HG03175 (cell line): ENCODE measurements around the gene PCDH9.
"Not testable (repeated sequence)": the region's sequence is repeated elsewhere in the genome, so short reads cannot be mapped to it uniquely, and the experiment has no call there.

Source experiments
- ATAC-seq: cut with Tn5 transposase; IDR thresholded peaks from one replicate; pipeline ENCODE4 v1.9.1; 2021; ENCODE audit warnings: mild to moderate bottlenecking, moderate library complexity; ENCODE audit not compliant: unreplicated experiment

PCDH9 gene

DNA sequence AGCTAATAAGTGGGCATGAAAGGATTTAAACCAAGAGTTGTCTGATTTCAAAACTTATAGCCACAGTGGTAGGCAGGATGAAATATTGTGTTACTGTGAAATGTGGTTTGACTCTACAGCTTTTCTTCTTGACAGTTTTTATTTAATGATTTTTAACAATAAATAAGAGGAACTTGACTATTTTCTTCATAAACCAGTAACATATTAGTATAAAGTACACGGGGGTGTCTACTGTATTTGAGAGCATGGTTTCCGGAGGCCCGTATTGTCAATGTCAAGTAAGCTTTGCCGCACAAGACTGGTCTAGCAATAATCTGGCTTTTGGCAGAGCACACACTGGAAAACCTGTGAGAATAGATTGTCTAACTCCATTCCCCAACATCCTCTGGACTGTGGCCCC is 894.5 kb downstream of the PCDH9 start:
- no peak for ATAC-seq

DNA sequence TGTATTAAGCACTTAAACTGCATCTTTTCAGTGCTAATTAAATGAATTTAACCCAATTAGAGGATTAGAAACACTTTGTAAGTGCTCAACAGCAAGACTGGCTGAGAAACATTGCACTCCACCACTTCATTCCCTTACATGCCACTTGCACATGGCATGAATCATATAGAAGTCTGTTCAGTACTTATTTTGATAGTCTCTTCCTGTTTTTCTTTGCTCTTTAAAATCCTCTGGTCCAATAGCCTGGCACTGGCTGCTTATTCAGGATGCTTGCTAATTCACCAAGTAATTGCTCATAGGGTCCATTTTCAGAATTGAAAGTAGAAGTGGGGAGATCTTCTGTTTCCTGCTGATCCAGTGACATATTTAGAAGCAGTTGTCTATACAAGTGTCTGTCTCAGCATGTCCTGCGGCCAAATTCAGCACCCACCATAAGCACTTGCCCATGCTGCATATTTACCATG is 900.1 kb downstream of the PCDH9 start:
- no peak for ATAC-seq

DNA sequence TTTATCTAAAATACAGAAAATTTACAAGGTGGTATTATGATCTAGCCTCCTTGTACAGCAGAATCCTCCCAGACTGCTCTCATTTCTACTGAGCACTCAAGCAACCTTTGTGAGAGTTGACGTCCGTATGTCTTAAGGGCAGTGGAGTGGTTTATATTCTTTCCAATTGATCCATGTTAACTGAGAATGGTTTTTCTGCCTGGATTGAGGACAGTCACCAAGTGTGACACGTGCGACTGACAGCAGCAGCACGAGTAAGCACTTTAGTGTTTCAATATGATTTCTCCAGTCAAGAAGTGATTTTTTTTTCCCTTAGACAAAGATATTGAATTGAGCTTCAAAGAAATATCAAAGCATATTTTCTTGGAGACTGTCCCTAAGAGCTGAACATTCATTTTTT is 901.7 kb downstream of the PCDH9 start:
- no peak for ATAC-seq

DNA sequence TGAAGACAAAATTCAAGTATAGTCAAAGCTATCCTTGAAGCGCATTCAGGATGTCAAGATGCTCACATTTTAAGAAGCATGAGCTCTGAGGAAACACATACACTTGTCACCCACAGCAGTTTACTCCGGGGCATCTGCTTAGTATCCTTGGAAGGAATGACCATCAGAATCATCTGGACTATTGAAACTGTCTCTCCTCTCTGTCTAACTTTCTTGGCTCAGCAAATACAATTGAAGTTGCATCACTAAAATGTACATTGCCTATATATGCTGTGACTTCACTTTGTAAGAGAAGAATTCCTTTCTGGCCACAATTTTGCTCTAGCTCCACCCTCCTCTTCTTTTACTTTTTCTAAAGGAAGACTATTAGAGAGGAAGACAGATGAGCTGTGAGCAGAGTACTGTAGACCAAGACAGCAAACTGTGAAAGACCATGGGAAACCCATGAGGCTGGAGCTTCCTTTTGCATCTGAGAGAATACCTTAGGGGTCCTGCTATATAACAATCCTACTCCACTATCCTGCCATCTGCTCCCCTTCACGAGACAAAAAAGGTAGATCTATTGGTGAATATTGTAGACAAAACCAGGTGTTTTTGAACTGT is 906.3 kb downstream of the PCDH9 start:
- no peak for ATAC-seq

DNA sequence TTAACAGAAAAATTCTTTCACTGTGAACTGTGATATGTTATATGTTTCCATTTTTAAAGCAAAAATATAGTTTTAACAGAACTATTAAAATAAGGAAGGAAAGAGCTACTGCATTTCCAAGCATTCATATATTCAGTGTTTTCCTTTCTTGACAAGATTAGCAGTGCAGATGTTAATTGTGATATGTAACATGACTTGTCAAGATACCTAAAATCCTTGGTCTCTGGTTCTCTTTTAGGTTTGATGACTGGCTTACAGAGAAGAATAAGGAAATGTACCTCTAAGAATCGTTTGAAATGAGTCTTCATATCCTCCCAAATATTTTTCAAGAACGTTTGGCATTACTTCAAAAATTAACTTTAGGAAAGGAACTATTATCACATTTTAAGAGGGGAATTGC is 907.2 kb downstream of the PCDH9 start:
- ATAC-seq = no peak

DNA sequence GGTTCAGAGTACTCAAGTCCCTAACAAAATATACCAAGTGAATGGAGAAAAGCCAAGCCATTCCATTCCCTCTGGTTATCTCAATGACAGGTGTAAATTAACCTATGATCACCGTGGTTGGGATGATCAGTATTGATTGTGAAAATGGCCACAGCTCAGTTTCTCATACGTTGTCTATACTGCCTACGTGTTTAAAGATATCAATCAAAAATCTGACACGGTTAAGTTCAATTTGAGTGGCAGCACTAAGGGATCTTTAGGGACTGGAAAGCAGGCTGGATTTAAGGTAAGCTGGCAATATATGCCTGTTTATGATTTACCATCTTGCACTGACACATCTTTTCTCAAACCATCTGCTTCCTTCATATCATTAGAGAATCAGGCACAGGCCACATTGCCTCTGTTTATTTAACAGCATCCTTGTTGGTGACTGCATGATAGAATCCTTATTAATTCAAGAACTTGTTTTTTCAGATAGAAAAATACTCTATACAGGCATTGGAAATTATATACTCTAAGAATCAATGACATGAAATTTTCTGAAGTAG is 907.9 kb downstream of the PCDH9 start:
- ATAC-seq = no peak

DNA sequence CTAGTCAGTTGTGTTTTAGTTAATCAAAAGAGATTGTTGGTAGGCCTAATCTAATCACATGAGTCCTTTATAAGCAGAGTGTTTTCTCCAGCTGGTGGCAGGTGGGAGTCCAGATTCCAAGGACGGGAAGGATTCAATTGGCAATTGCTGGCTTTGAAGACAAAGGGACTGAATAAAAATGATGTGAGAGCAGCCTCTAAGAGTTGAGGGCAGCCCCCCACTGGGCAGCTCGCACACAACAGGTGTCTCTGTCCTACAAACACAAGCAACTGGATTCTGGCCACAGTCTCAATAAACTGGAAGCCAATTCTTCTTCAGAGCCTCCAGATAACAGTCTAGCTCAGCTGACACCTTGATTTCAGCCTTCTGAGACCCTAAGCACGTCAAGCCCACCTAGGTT is 915.2 kb downstream of the PCDH9 start:
- ATAC-seq = no peak

DNA sequence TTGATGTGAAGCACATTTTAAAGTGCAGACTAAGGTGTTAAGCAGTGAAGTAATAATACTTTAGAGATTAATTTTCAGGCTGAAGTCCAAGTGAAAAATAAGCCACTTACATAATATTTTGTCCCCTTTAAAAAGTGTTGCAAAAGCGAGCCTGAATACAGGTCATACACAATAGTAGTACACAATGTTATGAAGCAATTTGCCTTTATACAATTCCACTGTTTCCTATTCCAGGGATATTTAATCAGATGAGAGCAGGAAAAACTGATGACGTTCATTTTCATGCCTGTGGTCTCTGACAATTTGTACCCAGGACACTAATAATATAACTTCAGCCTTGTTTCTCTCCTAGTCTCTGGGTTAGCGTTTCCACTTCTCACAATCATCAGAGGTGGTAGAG is 916.7 kb downstream of the PCDH9 start:
- ATAC-seq = no peak

DNA sequence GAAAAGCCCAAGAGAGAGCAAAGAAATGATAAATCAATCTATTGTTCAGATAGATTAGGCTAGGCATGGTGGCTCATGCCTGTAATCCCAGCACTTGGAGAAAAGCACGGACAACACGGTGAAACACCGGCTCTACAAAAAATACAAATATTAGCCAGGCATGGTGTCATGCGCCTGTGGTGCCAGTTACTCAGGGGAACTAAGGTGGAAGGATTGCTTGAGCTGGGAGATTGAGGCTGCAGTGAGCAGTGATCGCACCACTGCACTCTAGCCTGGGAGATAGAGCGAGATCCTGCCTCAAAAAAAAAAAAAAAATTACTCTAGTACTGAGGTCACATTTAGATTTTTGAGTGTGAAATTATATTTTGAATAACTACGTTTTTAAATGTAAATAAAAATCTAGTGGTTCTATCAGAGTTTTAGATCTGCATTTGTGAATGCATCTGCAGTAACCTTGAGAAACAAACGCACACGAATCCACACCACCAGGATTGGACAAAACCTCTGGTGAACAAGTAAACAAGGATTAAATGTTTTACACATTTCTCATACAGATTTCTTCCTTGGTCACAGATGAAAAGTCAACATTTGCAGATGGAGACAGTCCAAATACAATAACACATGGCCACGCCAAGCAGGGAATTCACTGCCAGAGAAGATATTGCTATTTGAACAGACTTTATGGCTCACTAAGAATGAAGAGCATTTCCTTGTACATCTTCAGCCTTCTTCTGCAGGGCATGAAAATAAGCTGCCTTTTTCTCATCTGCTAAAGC is 917.6 kb downstream of the PCDH9 start:
- no peak for ATAC-seq

DNA sequence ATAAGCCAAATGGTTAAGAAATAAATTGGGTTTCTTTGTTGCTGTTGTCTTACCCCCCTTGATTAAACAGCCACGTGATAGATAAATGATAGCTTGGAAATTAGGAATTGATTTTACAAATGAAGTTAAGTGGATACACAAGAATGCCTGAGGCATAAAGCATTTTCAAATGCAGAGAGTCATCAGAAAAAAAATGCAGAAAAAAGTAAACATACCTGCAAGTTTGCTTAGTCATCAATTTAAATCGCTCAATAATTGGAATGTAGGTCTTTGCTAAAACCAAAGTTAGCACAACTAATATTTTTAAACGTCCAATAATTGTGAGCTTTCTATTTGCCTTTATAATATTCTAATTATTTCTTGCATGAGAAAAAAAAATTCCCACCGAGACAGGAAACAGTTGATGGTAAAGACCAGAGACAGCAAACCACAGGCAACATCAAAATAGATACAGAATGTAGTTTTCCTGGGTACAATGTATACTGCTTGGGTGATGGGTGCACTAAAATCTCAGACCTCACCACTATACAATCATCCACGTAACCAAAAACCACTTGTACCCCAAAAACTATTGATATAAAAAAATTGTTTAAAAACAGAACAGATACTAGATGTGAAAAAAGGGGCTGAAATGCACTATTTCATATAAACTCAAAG is 924.0 kb downstream of the PCDH9 start:
- ATAC-seq = no peak

DNA sequence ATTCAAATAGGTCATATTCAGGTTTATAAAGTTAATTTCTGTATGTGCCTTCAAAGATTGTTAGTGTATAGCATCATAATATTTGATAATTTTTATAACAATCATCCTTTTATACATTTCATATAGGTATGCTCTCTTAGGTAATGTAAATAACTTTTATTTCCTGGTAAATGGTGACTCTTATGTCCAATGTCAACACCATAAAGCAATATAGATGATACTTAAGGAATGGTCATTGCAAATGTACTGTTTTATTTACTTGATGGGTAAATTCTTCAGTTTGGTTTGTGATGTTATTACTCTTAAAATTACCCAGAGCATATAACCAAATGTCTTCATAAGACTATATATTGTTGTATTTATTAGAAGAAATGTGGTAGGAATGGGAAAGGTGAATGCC is 928.7 kb downstream of the PCDH9 start:
- ATAC-seq = no peak

DNA sequence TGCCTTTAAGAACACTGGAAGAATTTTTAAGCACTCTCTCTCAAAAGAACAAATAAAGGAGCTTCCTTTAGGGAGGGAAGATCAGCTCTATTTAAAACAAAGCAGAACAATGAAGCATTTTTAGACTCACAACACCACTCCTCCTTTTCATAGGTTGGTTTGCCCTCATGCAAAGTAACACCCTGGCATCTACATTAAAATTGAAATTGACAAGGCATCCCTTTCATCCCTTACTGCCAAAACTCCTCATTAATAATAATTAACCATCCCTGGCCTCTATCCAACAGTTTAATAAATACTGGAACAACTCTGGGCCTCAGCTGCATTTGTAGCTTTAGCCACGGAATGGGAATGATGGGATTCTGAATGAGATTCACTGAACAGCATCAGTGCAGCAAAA is 929.1 kb downstream of the PCDH9 start:
- no peak for ATAC-seq

DNA sequence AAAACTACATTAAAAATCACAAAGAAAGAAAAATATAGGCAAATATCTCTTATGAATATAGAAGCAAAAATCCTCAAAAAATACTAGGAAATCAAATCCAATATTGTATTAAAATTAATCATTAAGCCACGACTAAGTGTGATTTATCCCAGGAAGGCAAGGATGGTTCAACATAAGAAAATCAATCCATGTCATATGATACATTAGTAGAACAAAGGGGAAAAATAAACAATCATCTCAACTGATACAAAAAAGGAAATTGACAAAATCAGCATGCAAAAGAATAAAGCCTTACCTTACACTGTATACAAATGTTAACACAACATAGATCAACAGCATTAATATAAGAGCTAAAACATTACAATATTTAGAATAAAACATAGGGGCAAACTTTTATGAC is 933.3 kb downstream of the PCDH9 start:
- ATAC-seq = no peak

DNA sequence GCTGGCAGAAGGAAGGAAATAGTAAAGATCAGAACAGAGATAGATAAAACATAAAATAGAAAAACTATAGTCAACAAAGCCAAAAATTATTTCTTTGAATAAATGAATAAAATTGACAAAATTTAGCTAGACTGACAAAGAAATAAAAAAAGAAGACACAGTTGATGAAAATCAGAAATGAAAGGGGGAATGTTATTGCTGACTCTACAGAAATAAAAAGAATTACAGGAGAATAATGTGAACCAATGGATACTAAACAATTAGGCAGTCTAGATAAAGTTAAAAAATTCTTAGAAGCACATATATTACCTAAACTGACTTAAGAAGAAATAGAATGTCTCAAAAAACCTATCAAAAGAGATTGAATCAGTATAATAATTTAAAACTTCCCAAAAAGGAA is 933.8 kb downstream of the PCDH9 start:
- ATAC-seq = no peak

DNA sequence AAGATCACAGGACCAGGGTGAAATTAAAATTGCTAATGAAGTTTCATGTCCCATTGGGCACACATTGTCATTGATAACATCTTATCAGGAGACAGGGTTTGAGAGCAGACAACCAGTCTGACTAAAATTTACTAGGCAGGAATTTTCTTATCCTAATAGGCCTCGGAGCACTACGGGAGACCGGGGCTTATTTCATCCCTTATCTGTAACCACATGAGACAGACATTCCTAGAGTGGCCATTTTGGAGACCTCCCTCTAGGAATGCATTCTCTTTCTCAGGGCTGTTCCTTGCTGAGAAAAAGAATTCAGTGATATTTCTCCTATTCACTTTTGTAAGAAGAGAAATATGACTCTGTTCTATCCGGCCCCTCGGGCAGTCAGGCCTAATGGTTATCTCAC is 943.3 kb downstream of the PCDH9 start:
- ATAC-seq = not testable (repeated sequence)

DNA sequence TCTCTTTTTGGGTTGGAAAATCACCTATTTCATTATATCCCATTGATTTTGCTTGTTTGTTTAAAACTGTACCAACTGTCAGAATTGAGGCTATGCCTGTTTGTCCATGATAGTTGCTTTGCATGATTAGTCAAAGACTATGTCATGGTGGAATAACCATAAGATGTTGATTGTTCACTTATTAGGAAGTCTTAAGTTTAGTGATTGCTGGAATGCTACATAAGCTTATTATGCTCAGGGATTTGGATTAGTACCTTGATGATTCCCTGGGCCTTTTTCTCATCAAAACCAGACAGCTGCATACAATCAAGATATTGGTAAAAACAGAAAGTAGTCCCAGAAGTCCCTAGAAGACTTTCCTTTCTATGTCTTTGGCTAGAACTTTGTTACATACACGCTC is 954.7 kb downstream of the PCDH9 start:
- ATAC-seq = no peak

DNA sequence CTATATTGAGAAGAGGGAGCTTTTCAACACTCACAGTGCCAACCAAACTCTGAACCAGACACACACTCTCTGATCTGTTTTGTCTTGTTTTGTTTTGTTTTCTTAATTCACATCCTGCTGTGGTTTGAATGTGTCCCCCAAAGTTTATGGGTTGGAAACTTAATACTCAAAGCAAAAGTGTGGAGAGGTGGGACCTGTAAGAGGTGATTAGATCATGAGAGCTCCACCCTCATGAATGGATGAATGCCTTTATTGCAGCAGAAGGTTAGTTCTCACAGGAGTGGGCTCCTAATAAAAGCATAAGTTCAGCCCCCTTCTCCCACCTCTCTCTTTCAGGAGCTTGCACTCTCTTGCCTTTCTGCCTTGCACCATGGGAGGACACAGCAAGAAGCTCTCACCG is 957.1 kb downstream of the PCDH9 start:
- ATAC-seq = no peak

DNA sequence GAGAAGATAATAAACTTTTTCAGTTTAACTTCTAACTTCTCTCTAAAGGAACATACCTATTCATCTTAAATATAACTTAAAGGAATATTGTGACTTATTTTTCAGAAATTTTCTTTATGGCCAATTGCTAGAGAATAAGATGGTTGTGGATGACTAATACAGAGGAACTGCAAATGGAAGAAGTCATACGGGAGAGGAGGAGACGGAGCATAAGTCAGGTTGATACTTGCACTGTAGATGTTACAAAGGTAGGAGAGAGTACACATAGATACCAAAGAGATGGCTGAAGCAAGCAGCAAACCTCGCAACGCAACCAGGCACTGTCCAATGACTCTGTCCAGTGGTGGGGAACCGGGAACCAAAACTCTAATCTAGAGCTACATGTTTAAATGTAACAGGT is 963.4 kb downstream of the PCDH9 start:
- no peak for ATAC-seq

DNA sequence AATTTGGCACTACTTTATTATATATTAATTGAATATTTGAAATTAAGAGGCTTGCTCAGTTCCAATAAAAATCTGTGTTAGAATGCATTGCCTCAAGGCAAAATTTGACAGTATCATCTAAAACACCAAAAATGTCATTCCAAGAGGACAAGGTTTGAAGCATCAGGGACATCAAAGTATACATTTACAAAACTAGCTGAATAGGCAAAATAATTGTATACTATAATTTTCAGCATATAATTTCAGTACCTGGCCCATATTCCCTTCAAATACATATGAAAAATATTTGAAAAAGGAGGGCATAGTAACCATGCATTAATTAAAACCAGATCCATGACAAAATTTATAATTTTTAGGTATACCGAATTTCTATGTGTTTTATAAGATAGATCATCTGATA is 963.8 kb downstream of the PCDH9 start:
- ATAC-seq = no peak

DNA sequence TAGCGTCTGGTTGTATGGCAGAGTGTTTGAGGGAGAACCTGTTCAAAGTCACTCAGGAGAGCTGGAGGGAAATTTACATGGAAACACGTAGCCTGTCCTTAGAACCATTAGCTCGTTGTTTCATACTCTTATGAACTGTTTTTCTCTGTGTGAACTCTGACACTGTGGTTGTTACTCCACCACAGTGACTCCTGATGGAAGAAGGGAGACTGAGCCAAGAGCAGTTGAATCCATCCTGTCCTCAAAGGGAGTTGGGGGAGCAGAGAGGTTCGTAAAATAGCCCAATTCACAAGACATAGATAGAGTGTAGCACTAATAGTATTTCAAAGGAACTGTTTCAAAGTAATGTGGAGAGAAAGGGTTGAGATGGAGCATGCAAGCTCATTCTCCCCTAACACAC is 964.8 kb downstream of the PCDH9 start:
- ATAC-seq = no peak

DNA sequence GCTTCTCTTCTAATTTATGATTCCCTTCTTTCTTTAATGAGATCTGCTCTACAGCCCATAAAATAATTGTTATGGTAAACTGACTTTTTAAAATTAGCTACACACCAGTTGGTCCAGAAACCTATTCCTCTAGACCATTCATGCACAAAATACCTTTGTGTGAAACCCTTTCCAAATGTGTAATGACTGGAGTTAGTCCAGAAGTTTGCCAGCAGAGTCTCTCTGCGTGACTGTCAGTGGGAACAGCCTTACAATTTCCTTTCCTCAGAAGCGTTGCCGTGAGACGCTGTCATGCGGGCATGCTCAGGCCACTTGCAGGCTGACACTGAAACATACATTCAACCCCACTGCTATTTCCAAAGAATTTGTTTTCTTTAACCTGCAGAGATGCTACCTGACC is 965.2 kb downstream of the PCDH9 start:
- ATAC-seq = no peak

DNA sequence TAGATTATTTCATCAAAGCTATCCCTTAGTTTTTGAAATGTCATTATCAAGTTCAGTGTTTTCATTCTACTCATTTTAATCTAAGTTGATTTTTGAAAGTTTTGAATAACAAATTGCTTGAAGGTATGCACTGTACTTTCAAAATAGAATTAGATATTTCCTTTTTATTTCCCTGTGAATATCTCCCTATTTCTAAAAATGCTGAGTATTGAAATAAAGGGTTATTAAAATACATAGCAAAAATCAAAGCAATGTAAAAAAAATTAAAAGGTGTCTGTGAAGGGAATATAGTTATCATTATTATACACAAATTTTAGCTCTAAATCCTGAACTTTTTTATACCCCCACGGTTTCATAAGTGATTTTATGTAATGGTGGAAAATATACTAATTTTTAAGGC is 967.8 kb downstream of the PCDH9 start:
- no peak for ATAC-seq
